Thyroid gland (tissue), 4 donors: ENCODE results near the gene ROGDI. TPM values are rescaled to one million over a fixed set of nuclear protein-coding genes. Genes with fewer than 3 reads are reported as not detected.

Experiments
- DNase-seq, 2 donors: peaks; one replicate each; pipeline ENCODE4 v3.0.0-alpha.2; 2019
- H3K27ac ChIP-seq, 3 donors: fragments of 200-600 bp; sonication (generic); 1 replicate in 2 of 3; 2 replicates in 1 of 3; pipeline ENCODE4 v1.5.1; 2016 to 2019; ENCODE audit warnings: mild to moderate bottlenecking in 1 of 3, moderate library complexity in 1 of 3
- H3K27me3 ChIP-seq: fragments of 200-600 bp; sonication (generic); one replicate; pipeline ENCODE4 v1.5.1; 2019
- H3K36me3 ChIP-seq, 2 donors: fragments of 200-600 bp; sonication (generic); one replicate each; pipeline ENCODE4 v1.5.1; 2016 to 2019
- H3K4me1 ChIP-seq, 2 donors: fragments of 200-600 bp; sonication (generic); one replicate each; pipeline ENCODE4 v1.5.1; 2017 to 2019
- H3K4me3 ChIP-seq, 3 donors: fragments of 200-600 bp; sonication (generic); replicated peaks in 1 of 3; 1 replicate in 2 of 3; 2 replicates in 1 of 3; pipeline ENCODE4 v1.5.1; 2016; ENCODE audit warnings: mild to moderate bottlenecking in 1 of 3
- H3K9me3 ChIP-seq: fragments of 200-600 bp; sonication (generic); one replicate; pipeline ENCODE4 v1.5.1; 2017
- POLR2A ChIP-seq, 2 donors: fragments of 450-650 bp; IDR thresholded peaks; one replicate each; pipeline ENCODE4 v1.6.1; 2017; ENCODE audit warnings: antibody characterized with exemption in 2 of 2, mild to moderate bottlenecking in 2 of 2, moderate library complexity in 1 of 2
- WGBS, 2 donors: methylation state at CpG; one replicate each; pipeline ENCODE4 v1.1.5; 2017; 5-methylcytosine and 5-hydroxymethylcytosine counted together
- intact Hi-C: fragments of 100-400 bp; cut with DNase I; formaldehyde crosslinking; loops from one replicate; pipeline ENCODE4 v1.15.1; 2023
- total RNA-seq, 4 donors: library from RNA; depleted of rRNA; stranded (reverse); fragments of >200 nt; gene quantifications; one replicate each; pipeline ENCODE4 v1.2.3, GENCODE V29; 2016
- TF ChIP-seq, protein P1 (sequence below), 6 experiments: fragments of 200-600 bp in 3 of 6; fragments of 450-650 bp in 3 of 6; sonication (generic) in 3 of 6; IDR thresholded peaks; one replicate each; pipeline ENCODE4 v1.5.1; 2016 to 2019; ENCODE audit warnings: antibody characterized with exemption in 6 of 6, mild to moderate bottlenecking in 2 of 6, inconsistent platforms in 1 of 6, moderate library complexity in 1 of 6

Gene ROGDI
- total RNA-seq, 4 donors from 2014 or later = 5.9 to 12.1 (median 8.4) TPM

DNA sequence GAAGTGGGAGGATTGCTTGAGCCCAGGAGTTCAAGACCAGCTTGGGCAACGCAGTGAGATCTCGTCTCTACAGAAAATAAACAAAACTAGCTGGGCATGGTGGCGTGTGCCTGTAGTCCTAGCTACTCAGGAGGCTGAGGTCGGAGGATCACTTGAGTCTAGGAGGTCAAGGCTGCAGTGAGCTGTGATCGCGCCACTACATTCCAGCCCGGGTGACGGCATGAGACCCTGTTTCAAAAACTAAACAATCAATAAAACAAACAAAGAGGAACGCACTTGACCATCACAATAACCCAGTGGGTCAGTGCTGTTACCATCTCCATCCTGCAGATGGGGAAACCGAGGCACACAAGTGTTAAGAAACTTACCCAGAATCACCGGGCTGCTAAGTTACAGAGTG lies 49.2 kb downstream of the ROGDI start:
- WGBS, 2 donors = 80 to 82% methylated on average over 11 of the region's 11 CpGs
- Histone ChIP-seq H3K27me3 (no peaks in the 10 kb centered on the region), H3K27ac (peak overlapping the region in 2 of 3 donors; percentile 26 to 51), H3K4me1 (peaks cover 13 to 16% of the 10 kb centered on the region in 2 donors), H3K4me3 (no peak overlapping the region), H3K36me3 (peaks cover 26 to 28% of the 10 kb centered on the region in 2 donors), H3K9me3 (no peaks in the 10 kb centered on the region)
- TF ChIP-seq, protein P1, sequence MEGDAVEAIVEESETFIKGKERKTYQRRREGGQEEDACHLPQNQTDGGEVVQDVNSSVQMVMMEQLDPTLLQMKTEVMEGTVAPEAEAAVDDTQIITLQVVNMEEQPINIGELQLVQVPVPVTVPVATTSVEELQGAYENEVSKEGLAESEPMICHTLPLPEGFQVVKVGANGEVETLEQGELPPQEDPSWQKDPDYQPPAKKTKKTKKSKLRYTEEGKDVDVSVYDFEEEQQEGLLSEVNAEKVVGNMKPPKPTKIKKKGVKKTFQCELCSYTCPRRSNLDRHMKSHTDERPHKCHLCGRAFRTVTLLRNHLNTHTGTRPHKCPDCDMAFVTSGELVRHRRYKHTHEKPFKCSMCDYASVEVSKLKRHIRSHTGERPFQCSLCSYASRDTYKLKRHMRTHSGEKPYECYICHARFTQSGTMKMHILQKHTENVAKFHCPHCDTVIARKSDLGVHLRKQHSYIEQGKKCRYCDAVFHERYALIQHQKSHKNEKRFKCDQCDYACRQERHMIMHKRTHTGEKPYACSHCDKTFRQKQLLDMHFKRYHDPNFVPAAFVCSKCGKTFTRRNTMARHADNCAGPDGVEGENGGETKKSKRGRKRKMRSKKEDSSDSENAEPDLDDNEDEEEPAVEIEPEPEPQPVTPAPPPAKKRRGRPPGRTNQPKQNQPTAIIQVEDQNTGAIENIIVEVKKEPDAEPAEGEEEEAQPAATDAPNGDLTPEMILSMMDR (IDR thresholded peaks at IDR 0.05) = no peak
- TF ChIP-seq POLR2A (IDR thresholded peaks at IDR 0.05) = no peak
- no peak for DNase-seq
- intact Hi-C loops = no loop called here

GRCh38 chr16:4752351-4753100 lies 49.9 kb downstream of the ROGDI start:
- Histone ChIP-seq H3K9me3 (no peaks in the 10 kb centered on the region), H3K36me3 (peaks cover 22% of the 10 kb centered on the region in 2 donors), H3K27ac (peak overlapping the region; percentile 24 to 51 (median 26)), H3K4me1 (peaks cover 13 to 16% of the 10 kb centered on the region in 2 donors), H3K4me3 (no peak overlapping the region), H3K27me3 (no peaks in the 10 kb centered on the region)
- DNase-seq = peak; percentile 94 to 95
- no peak for TF ChIP-seq POLR2A (IDR thresholded peaks at IDR 0.05)
- TF ChIP-seq, protein P1 (IDR thresholded peaks at IDR 0.05) = no peak
- intact Hi-C loops = no loop called here
- WGBS, 2 donors = 55 to 73% methylated on average over 18 of the region's 44 CpGs

DNA sequence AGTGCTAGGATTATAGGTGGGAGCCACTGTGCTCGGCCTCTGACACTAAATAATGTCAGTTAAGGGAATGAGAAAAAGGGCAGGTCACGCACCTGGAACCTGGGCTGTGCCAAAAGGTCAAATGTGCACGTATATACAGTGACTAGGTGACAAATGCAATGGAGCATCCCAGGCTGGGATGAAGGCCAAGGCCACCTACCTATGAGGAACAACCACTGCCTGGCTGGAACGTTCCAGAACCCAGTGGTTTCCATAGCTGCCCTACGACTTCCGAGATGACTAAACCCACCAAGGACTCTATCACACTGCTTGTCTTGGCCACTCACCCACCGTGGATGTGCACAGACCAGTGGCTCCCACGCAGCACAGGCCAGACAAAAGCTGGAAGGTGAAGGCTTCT lies 51.5 kb downstream of the ROGDI start:
- TF ChIP-seq, protein P1 (IDR thresholded peaks at IDR 0.05) = no peak
- no peak for TF ChIP-seq POLR2A (IDR thresholded peaks at IDR 0.05)
- peaks cover 13 to 16% of the 10 kb centered on the region in 2 donors for H3K4me1 ChIP-seq
- peaks cover 19 to 22% of the 10 kb centered on the region in 2 donors for H3K36me3 ChIP-seq
- DNase-seq = no peak
- H3K4me3 ChIP-seq = no peak overlapping the region
- no peaks in the 10 kb centered on the region for H3K9me3 ChIP-seq
- WGBS, 2 donors = 69 to 87% methylated on average over 8 of the region's 8 CpGs
- intact Hi-C loops = no loop called here
- no peak overlapping the region for H3K27ac ChIP-seq
- H3K27me3 ChIP-seq = no peaks in the 10 kb centered on the region

- Histone ChIP-seq H3K27me3 (no peaks in the 10 kb centered on the region), H3K4me1 (peaks cover 13 to 16% of the 10 kb centered on the region in 2 donors), H3K36me3 (peaks cover 17 to 22% of the 10 kb centered on the region in 2 donors), H3K27ac (no peak overlapping the region), H3K4me3 (no peak overlapping the region), H3K9me3 (no peaks in the 10 kb centered on the region)
- intact Hi-C loops = no loop called here
- TF ChIP-seq, protein P1 (IDR thresholded peaks at IDR 0.05) = no peak
- TF ChIP-seq POLR2A (IDR thresholded peaks at IDR 0.05) = no peak
- WGBS, 2 donors = 86 to 89% methylated on average over 10 of the region's 10 CpGs
- no peak for DNase-seq
Observed at GRCh38 chr16:4749700-4750257, 52.7 kb downstream of the ROGDI start.
